ENCODE results near the gene MSTN.

Gene MSTN

GRCh38 chr2:190063624-190064023, 1.1 kb upstream of the MSTN start:
- no peak for TF ChIP-seq CTCF (IDR thresholded peaks at IDR 0.05; ENCODE audit: unreplicated experiment in 3 of 3)
- no peaks in the 10 kb centered on the region for H3K36me3 Mint-ChIP-seq (ENCODE audit: low read depth)
- no peak overlapping the region for H3K4me3 Mint-ChIP-seq
- H3K27me3 Mint-ChIP-seq (ENCODE audit: low read depth), result no peaks in the 10 kb centered on the region
- no peak overlapping the region for H3K27ac Mint-ChIP-seq
- H3K9me3 Mint-ChIP-seq, result no peaks in the 10 kb centered on the region
- H3K4me1 Mint-ChIP-seq, result peaks cover 19% of the 10 kb centered on the region

- Mint-ChIP-seq H3K4me1 (peaks cover 19% of the 10 kb centered on the region), H3K9me3 (no peaks in the 10 kb centered on the region), H3K27me3 (ENCODE audit: low read depth) (no peaks in the 10 kb centered on the region), H3K36me3 (ENCODE audit: low read depth) (no peaks in the 10 kb centered on the region), H3K4me3 (peak overlapping the region; percentile 57 to 92 (median 72)), H3K27ac (peak overlapping the region in 1 of 3 experiments; percentile 29)
- no peak for TF ChIP-seq CTCF (IDR thresholded peaks at IDR 0.05; ENCODE audit: unreplicated experiment in 3 of 3)
These were observed 476 bp downstream of the MSTN start for GRCh38 chr2:190062053-190062452.

GRCh38 chr2:190060626-190061025, 1.9 kb downstream of the MSTN start:
- H3K4me1 Mint-ChIP-seq, result peaks cover 19% of the 10 kb centered on the region
- H3K4me3 Mint-ChIP-seq, result peak overlapping the region; percentile 61 to 92 (median 67)
- no peaks in the 10 kb centered on the region for H3K9me3 Mint-ChIP-seq
- H3K27ac Mint-ChIP-seq, result peak overlapping the region; percentile 20 to 48 (median 23)
- H3K36me3 Mint-ChIP-seq (ENCODE audit: low read depth), result no peaks in the 10 kb centered on the region
- no peaks in the 10 kb centered on the region for H3K27me3 Mint-ChIP-seq (ENCODE audit: low read depth)
- TF ChIP-seq CTCF (IDR thresholded peaks at IDR 0.05; ENCODE audit: unreplicated experiment in 3 of 3), result no peak

- TF ChIP-seq CTCF (IDR thresholded peaks at IDR 0.05; ENCODE audit: unreplicated experiment in 3 of 3), result no peak
- peak overlapping the region; percentile 20 to 48 (median 23) for H3K27ac Mint-ChIP-seq
- no peaks in the 10 kb centered on the region for H3K9me3 Mint-ChIP-seq
- no peaks in the 10 kb centered on the region for H3K27me3 Mint-ChIP-seq (ENCODE audit: low read depth)
- peaks cover 19% of the 10 kb centered on the region for H3K4me1 Mint-ChIP-seq
- no peaks in the 10 kb centered on the region for H3K36me3 Mint-ChIP-seq (ENCODE audit: low read depth)
- peak overlapping the region; percentile 61 to 92 (median 67) for H3K4me3 Mint-ChIP-seq
These were observed 2.5 kb downstream of the MSTN start for GRCh38 chr2:190060019-190060418.

- TF ChIP-seq CTCF (IDR thresholded peaks at IDR 0.05; ENCODE audit: unreplicated experiment in 3 of 3), result no peak
- H3K4me1 Mint-ChIP-seq, result no peaks in the 10 kb centered on the region
- H3K27ac Mint-ChIP-seq, result no peak overlapping the region
- no peaks in the 10 kb centered on the region for H3K27me3 Mint-ChIP-seq (ENCODE audit: low read depth)
- no peaks in the 10 kb centered on the region for H3K36me3 Mint-ChIP-seq (ENCODE audit: low read depth)
- no peak overlapping the region for H3K4me3 Mint-ChIP-seq
- H3K9me3 Mint-ChIP-seq, result no peaks in the 10 kb centered on the region
These were observed 9.1 kb downstream of the MSTN start for GRCh38 chr2:190053426-190053825.

GRCh38 chr2:190052307-190052706, 10.2 kb downstream of the MSTN start:
- TF ChIP-seq CTCF (IDR thresholded peaks at IDR 0.05; ENCODE audit: unreplicated experiment in 3 of 3), result no peak
- no peak overlapping the region for H3K4me3 Mint-ChIP-seq

More at GRCh38 chr2:190052307-190052706, 10.2 kb downstream of the MSTN start:
- Mint-ChIP-seq H3K27ac (no peak overlapping the region), H3K9me3 (no peaks in the 10 kb centered on the region), H3K4me1 (no peaks in the 10 kb centered on the region), H3K36me3 (ENCODE audit: low read depth) (no peaks in the 10 kb centered on the region), H3K27me3 (ENCODE audit: low read depth) (no peaks in the 10 kb centered on the region)
